Left colon (tissue), 2 donors: Measurements from ENCODE around the gene ZNF385D. TPM values are rescaled to one million over a fixed set of nuclear protein-coding genes. Genes with fewer than 3 reads are reported as not detected.
A peak's percentile ranks its signal among the peaks of the same experiment; 100 is the strongest.

Source experiments
- ATAC-seq: fragments of 200-7000 bp; cut with Tn5 transposase; one replicate; pipeline ENCODE4 v1.9.1; 2020; ENCODE audit warnings: mild to moderate bottlenecking, moderate library complexity
- DNase-seq, 2 donors: peaks; one replicate each; pipeline ENCODE4 v3.0.0-alpha.2; 2020
- intact Hi-C, 2 donors: fragments of 100-400 bp; cut with DNase I in 1 of 2; cut with micrococcal nuclease in 1 of 2; formaldehyde crosslinking; loops; one replicate each; pipeline versions ENCODE4 v1.11.2 to v1.14.0; 2022; cut with DNase I, micrococcal nuclease
- total RNA-seq, 2 donors: library from RNA; stranded (reverse); fragmentation: NEBNext Ultra II Directional; extraction: Animal tissue kit (Norgen Biotek cat#: 25700); gene quantifications; one replicate each; pipeline ENCODE4 v1.2.1, GENCODE V29; 2021
- donor health status: DM: no; HTN: no; CAD: no.
- donor health status: DM: yes; HTN: yes; CAD: no.

Gene ZNF385D
- total RNA-seq, 2 donors from 2014 or later, result 0.79 to 0.87 TPM

- intact Hi-C loops, result no loop called here
- ATAC-seq, result no peak
- no peak for DNase-seq
These were observed 266.2 kb downstream of the ZNF385D start for GRCh38 chr3:21484828-21485144.

DNA sequence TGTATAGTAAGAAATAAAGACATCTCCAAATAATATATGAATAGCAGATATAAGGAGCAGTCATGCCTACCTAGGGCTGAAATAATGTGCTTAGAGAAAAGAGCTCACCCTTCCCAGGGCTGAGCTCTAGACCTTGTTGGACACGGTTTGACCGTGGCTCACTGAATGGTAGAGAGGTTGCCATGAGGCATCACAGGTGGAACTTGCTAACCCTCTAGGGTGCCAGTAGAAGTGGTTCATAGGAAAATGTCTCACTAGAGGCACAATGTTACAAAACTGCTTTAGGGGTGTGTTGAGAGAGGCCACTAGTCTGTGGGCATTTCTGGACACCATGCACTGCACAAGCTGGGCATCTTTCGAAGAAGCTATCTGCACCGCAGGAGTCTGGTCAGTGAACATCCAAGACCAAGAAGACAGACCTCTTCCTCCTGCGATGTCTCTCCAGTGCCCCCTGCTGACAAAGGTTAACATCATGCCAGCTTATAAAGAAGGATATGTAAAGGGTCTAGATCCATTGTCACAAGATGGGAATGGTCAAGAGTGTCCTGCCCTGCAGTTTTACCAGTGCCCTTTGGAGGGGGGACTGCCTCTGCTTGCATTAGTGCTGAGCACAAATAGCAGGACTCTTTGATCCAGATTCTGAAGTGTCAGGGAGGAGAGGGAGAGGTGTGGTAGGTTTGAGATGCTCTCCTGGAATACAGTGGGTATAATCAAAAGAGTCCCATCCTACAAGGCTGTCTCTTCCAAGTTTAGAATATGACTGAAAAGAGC is 266.8 kb downstream of the ZNF385D start:
- ATAC-seq (no peak), DNase-seq (peak in 1 of 2 donors; percentile 3)
- intact Hi-C loops, result no loop called here

DNA sequence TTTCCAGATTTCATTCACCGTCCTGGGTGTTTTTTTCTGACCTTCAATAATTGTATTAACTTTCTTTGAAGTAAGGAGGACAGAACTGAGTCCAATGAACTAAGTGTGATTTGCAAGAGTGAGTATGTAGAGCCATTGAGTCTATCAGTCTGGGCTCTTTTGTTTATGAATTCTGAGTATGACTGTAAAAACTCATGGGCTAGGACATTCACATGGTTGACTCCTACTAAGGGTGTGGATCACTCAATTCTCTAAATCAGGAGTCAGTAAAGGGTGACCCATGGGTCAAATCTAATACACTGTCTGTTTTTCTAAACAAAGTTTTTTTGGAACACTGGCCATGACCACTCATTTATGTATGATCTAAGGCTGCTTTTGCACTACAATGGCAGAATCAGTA is 269.0 kb downstream of the ZNF385D start:
- DNase-seq, result no peak
- intact Hi-C loops, result no loop called here
- ATAC-seq, result no peak

DNA sequence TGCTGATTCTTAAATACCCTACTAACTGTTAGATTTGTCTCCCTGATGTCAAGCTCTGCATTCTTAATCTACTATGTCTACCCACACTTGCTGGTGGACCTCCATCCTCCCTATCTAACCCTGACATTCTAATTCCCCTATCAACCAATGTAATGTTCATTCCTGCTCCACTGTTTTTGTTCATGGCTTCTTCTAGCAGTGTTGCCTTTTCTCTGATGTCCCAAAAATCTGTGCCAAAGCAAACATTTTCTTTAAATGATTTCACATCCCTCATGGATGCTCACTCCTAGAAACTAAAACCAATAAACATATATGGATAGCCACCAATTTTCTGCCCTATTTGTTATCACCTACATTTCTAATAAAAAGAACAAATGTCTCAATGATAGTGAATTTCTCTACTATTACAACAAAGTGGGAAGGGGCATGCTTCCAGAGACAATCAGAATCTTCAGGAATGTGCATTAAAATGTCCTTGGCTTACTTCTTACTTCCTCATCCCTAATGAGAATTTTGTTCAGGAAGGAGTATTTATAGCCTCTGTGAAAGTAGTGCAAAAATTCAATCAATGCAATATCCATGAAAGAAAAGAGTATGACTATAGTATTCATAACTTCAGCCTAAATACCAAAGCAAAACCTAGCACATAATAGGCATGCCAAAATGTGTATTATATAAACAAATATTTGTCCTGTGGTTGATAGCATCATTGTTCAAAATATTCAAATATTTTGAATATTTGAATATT is 273.3 kb downstream of the ZNF385D start:
- ATAC-seq, result no peak
- intact Hi-C loops, result no loop called here

DNA sequence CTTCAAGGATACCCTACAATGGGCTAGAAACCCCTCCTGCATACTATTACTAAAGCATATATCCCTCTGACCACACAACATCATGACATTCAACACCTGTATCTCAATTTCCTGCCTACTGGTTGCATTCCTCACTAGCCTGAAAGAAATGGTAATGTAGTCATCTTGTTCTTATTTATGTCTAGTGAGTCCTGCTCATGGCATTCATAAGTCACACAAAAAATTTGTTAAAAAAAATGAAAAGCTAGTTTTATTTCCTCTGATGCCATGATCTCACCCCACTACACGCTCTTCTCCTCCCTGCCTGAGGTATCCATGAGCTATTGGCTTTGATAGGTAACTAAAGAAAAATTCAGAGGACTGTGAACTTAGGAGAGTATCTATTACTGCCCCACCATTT is 284.5 kb downstream of the ZNF385D start:
- DNase-seq, result no peak
- intact Hi-C loops, result no loop called here
- ATAC-seq, result no peak

More for the DNA sequence above, 273.3 kb downstream of the ZNF385D start:
- no peak for DNase-seq

GRCh38 chr3:21464746-21465145 is 286.3 kb downstream of the ZNF385D start:
- intact Hi-C loops, result no loop called here
- ATAC-seq, result no peak
- DNase-seq, result no peak

- DNase-seq, result no peak
- intact Hi-C loops, result no loop called here
- ATAC-seq, result no peak
These were observed 287.7 kb downstream of the ZNF385D start for GRCh38 chr3:21463319-21463718.

DNA sequence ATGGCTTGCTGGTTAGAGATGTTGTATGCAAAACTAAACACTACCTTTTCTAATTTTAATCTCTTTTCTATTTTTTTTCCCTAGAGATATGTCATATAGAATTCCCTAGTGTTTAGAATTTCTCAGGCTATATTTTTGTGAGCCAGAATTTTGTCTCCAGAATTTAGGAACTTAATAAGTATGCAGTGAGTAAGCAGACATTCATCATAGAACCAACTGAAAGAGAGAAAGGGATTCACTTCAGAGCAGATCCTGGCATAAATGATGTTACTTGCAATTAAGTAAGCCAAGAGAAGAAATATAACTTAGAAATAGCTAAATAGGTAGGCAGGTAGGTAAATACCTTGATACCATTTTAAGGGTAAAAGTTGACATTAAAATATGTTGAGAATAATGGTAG is 288.9 kb downstream of the ZNF385D start:
- DNase-seq (no peak), ATAC-seq (no peak)
- intact Hi-C loops, result no loop called here

- intact Hi-C loops, result no loop called here
- no peak for DNase-seq
- ATAC-seq, result no peak
These were observed 293.9 kb downstream of the ZNF385D start for GRCh38 chr3:21457084-21457483.

DNA sequence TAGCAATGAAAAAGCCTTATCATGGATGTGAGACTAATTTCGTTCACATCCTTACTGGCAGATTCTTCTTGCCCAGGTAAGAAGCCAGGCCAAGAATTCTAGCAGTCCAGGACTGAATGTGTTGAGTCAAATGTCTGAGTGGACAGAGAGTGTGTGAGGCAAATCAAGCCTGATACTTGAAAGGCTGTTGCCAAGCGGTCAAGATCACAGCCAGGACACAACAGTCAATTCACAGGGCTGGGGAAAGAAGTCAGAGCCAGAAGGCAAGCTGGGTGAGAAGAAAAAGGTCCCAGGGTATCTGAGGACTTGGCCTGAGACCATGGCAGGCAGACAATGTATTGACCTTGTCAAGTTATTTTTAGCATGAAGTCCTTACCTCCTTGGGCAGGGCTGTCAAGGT is 301.3 kb downstream of the ZNF385D start:
- ATAC-seq, result no peak
- intact Hi-C loops, result no loop called here
- no peak for DNase-seq

DNA sequence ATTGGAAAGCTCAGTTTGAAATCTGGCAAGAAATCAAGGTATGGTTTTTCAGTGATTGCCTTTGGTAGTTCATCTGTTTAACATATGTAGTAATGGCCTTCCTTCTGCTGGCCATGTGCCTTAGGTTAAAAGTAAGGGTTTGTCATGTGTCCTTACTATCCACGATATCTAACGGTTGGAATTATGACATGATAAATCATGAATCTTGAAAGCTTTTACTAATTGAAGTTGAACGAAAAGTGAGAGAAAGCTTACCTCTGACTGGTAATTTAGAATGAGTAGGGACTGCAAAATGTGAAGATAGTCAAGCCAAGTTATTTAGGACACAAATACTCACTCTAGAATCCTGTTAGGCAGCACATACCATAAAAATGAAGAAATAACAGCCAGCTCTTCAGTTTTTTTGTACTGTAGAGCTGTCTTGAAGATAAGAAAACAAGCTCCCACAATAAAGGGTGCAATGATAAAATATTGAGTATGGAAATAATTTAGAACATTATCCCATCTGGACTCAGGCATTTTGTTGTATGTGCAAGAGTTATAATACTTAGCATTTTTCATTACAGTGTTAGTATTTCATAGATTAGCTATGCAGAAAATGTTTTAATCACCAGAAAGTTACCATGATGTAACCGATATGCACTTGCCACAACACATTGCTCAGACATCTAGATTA is 303.4 kb downstream of the ZNF385D start:
- intact Hi-C loops, result no loop called here
- ATAC-seq (no peak), DNase-seq (no peak)

DNA sequence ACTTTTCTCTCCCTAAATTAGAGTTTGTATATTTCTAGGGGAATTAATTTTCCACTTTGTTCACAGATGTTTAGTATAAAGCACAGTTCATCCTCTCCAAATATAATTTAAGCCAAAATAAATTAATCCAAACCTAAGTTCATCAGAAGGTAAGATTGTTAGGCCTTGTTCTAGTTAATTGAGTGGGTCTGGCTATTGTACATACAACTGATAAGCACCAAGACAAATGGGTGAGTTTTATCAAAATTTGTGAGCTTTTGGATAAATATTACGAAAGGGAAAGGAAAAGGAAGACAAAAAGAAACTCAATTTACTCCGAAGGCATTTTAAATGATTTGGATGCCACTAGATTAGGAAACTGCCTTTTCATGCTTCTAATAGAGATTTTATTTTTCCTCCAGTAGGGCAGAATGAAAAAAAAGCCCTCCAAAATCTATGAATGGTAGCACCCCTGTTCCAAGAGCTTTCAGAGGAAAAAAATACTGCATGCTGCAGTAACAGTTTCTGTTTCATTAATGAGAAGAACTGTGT is 304.0 kb downstream of the ZNF385D start:
- ATAC-seq (no peak), DNase-seq (no peak)
- intact Hi-C loops, result no loop called here

DNA sequence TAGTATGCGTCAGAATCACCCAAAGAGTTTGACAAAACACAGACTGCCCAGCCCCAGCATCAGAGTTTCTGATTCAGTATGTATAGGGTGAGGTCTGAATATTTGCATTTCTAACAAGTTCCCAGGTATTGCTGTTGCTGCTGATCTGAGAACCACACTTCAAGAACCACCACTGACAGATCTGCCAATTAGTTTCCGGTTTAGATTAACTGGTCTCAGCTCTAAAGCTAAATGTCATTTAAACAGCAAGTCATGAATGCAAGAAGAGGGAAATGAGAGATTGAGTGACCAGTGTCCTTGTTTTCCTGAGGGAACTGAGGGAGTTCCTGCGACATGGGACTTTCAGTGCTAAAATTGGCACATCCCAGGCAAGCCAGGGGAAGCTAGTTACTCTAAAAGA is 305.0 kb downstream of the ZNF385D start:
- ATAC-seq (no peak), DNase-seq (no peak)
- intact Hi-C loops, result no loop called here

DNA sequence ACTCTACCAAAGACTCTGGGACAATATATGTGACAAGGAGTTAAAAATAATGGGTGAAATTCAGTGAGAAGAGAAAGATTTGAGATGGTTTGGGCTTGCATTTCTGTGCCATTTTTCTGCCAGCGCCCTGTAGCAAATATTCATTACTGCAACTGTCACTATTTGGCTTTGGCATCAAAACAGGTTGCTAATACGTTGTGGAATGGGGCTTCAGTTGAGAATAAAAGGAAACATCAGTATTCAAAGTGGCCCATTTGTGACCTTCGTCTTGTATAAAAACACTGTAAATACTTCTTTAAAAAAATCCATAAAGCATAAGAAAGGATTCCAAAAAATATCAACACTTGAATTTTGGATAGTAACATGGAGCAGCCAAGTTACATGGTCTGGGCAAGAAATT is 309.2 kb downstream of the ZNF385D start:
- no peak for ATAC-seq
- no peak for DNase-seq
- intact Hi-C loops, result no loop called here

GRCh38 chr3:21436835-21437234 is 314.2 kb downstream of the ZNF385D start:
- intact Hi-C loops, result no loop called here
- no peak for ATAC-seq

GRCh38 chr3:21435871-21436270 is 315.1 kb downstream of the ZNF385D start:
- intact Hi-C loops, result no loop called here
- DNase-seq (no peak), ATAC-seq (no peak)

More at GRCh38 chr3:21436835-21437234, 314.2 kb downstream of the ZNF385D start:
- no peak for DNase-seq

- intact Hi-C loops, result no loop called here
- ATAC-seq (no peak), DNase-seq (no peak)
These were observed 316.7 kb downstream of the ZNF385D start for GRCh38 chr3:21434310-21434709.

- DNase-seq (no peak), ATAC-seq (no peak)
- intact Hi-C loops, result no loop called here
These were observed 317.3 kb downstream of the ZNF385D start for GRCh38 chr3:21433751-21434150.

DNA sequence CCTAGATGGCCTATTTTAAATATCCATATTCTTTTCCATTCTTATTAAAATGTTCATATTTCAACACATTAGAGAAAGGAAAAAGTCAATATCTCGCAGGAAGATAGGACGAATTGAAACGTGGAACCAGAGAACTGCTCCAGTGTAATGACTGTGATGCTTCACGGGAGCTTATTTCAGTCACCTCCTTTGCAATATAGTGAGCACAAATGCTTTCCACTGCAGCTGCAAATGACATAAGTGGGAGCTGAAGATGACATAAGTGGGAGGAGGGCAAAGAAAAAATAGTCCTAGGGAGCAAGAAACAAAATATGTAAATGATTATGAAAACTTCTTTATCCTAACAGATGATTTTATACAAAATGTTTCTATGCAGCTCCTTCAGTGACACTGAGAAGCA is 324.1 kb downstream of the ZNF385D start:
- intact Hi-C loops, result no loop called here
- no peak for ATAC-seq
- DNase-seq, result no peak

- DNase-seq (no peak), ATAC-seq (no peak)
- intact Hi-C loops, result no loop called here
These were observed 325.3 kb downstream of the ZNF385D start for GRCh38 chr3:21425715-21426114.
